K562 (cell line): ENCODE data around the gene NUP153. TPM values are rescaled to one million over a fixed set of nuclear protein-coding genes. Genes with fewer than 3 reads are reported as not detected.

Experiments
- ATAC-seq: fragments of 200-7000 bp; cut with Tn5 transposase; 3 replicates; pipeline ENCODE4 v1.9.1; 2020; ENCODE audit warnings: moderate library complexity
- BruUV-seq: library from RNA; stranded (reverse); fragments of 400-500 nt; replicated peaks from 2 replicates; lab custom pipeline; 2021; lab: Mats Ljungman, UMichigan
- CTCF ChIA-PET: fragments of 300-600 bp; formaldehyde crosslinking; extraction: SDS; loops from one replicate; lab custom pipeline; 2021; ENCODE audit warnings: low intra/inter-chr PET ratio; lab: Yijun Ruan, JAX
- POLR2A ChIA-PET: fragments of 300-600, 350-650 bp; sonication (Branson Sonifier 250); formaldehyde crosslinking; extraction: SDS; loops from one replicate; lab custom pipeline; 2021; ENCODE audit warnings: antibody characterized with exemption, inconsistent platforms; lab: Yijun Ruan, JAX
- DNase-seq, 4 experiments: peaks; one replicate each; pipeline versions ENCODE4 v3.0.0 to v3.0.0-alpha.2; 2011 to 2018; ENCODE audit warnings: low spot score in 3 of 4, mixed read lengths in 3 of 4; ENCODE audit errors: extremely low read depth in 1 of 4
- FAIRE-seq: peaks from 2 replicates; lab custom pipeline; 2011; peaks lifted over from hg19 to GRCh38; lab: Jason Lieb, UNC
- H2AFZ ChIP-seq: 2 replicates; pipeline ENCODE4 v1.6.0; 2011; ENCODE audit warnings: low read depth, low read length, control low read depth, inconsistent platforms
- H3K27ac ChIP-seq: fragments of 200-600 bp; 3 replicates; pipeline ENCODE4 v1.8.0; 2011; ENCODE audit warnings: low read depth, mild to moderate bottlenecking, control low read depth, inconsistent platforms, low read length, moderate library complexity, mixed read lengths; ENCODE audit errors: extremely low read depth
- H3K27me3 ChIP-seq, 2 experiments: fragments of 300-600 bp in 1 of 2; 2 replicates in 1 of 2; 3 replicates in 1 of 2; pipeline versions ENCODE4 v1.6.0 to v1.8.0; 2011; ENCODE audit warnings: inconsistent platforms in 2 of 2, low read length in 2 of 2, mild to moderate bottlenecking in 1 of 2, mixed read lengths in 1 of 2, moderate library complexity in 1 of 2; ENCODE audit not compliant: control insufficient read depth in 2 of 2, insufficient read depth in 2 of 2
- H3K36me3 ChIP-seq: fragments of 300-600 bp; 3 replicates; pipeline ENCODE4 v1.8.0; 2011; ENCODE audit warnings: mild to moderate bottlenecking, low read length, inconsistent platforms; ENCODE audit not compliant: control insufficient read depth, insufficient read depth
- H3K4me1 ChIP-seq, 2 experiments: fragments of 200-600 bp in 1 of 2; replicated peaks in 1 of 2; 2 replicates in 1 of 2; 3 replicates in 1 of 2; pipeline versions ENCODE4 v1.5.1 to v1.8.0; 2011; ENCODE audit warnings: inconsistent platforms in 2 of 2, low read length in 2 of 2, mild to moderate bottlenecking in 1 of 2, mixed read lengths in 1 of 2, moderate library complexity in 1 of 2; ENCODE audit not compliant: control insufficient read depth in 2 of 2, insufficient read depth in 2 of 2
- H3K4me2 ChIP-seq: 2 replicates; pipeline ENCODE4 v1.6.1; 2011; ENCODE audit warnings: low read length, control low read depth, inconsistent platforms, mixed read lengths; ENCODE audit not compliant: insufficient read depth
- H3K4me3 ChIP-seq: fragments of 200-600 bp; sonication (generic), shearing (Covaris generic); 2 replicates; pipeline ENCODE4 v1.5.1; 2016; ENCODE audit warnings: control low read depth, inconsistent platforms
- H3K79me2 ChIP-seq: fragments of 200-600 bp; 3 replicates; pipeline ENCODE4 v1.8.0; 2011; ENCODE audit warnings: low read length, inconsistent platforms; ENCODE audit not compliant: control insufficient read depth, insufficient read depth
- H3K9ac ChIP-seq, 2 experiments: 2 replicates each; pipeline versions ENCODE4 v1.6.0 to v1.6.1; 2011; ENCODE audit warnings: low read depth in 2 of 2, low read length in 2 of 2, control low read depth in 1 of 2, inconsistent platforms in 1 of 2, mild to moderate bottlenecking in 1 of 2, mixed read lengths in 1 of 2; ENCODE audit not compliant: insufficient read depth in 1 of 2
- H3K9me1 ChIP-seq: one replicate; pipeline ENCODE4 v1.6.0; 2011; ENCODE audit warnings: inconsistent platforms, mild to moderate bottlenecking, low read length, moderate library complexity; ENCODE audit not compliant: control insufficient read depth, insufficient read depth
- H3K9me3 ChIP-seq: replicated peaks from 2 replicates; pipeline ENCODE4 v1.5.1; 2011; ENCODE audit warnings: low read depth, low read length, inconsistent platforms; ENCODE audit not compliant: control insufficient read depth, insufficient read depth
- H4K20me1 ChIP-seq: replicated peaks from 2 replicates; pipeline ENCODE4 v1.6.1; 2011; ENCODE audit warnings: low read length, inconsistent platforms, mixed read lengths; ENCODE audit not compliant: control insufficient read depth, insufficient read depth
- FIP1L1 ChIP-seq: fragments of 200-400 bp; formaldehyde crosslinking; IDR thresholded peaks from 2 replicates; pipeline ENCODE4 v1.6.1; 2018; ENCODE audit warnings: mild to moderate bottlenecking, low read depth, low read length; ENCODE audit not compliant: poor library complexity, severe bottlenecking
- FOXA3 ChIP-seq, 2 experiments: fragments of 450-650 bp in 1 of 2; sonication (generic) in 1 of 2; formaldehyde crosslinking; IDR thresholded peaks in 1 of 2; conservative IDR thresholded peaks in 1 of 2; 2 replicates each; pipeline versions ENCODE4 v1.4.0 to v1.8.0; 2020 to 2022; ENCODE audit warnings: mild to moderate bottlenecking in 2 of 2, missing genetic modification reagents in 1 of 2
- HNRNPLL ChIP-seq: fragments of 200-400 bp; formaldehyde crosslinking; IDR thresholded peaks from 2 replicates; pipeline ENCODE4 v1.6.1; 2017; ENCODE audit warnings: low read length, low read depth, mild to moderate bottlenecking; ENCODE audit not compliant: poor library complexity, severe bottlenecking
- POLR2B ChIP-seq: fragments of 450-650 bp; IDR thresholded peaks from 2 replicates; pipeline ENCODE4 v1.6.1; 2018; ENCODE audit warnings: low read depth; ENCODE audit not compliant: partially characterized antibody
- POLR3A ChIP-seq: IDR thresholded peaks from 2 replicates; pipeline ENCODE4 v1.6.1; 2011; ENCODE audit warnings: borderline replicate concordance, mild to moderate bottlenecking, moderate library complexity; ENCODE audit not compliant: insufficient read length, insufficient read depth; ENCODE audit errors: extremely low read depth
- ZBTB1 ChIP-seq: sonication (generic); formaldehyde crosslinking; IDR thresholded peaks from 2 replicates; pipeline ENCODE4 v1.8.1; 2023; ENCODE audit warnings: missing genetic modification reagents, low read depth, mild to moderate bottlenecking, borderline replicate concordance
- ZNF143 ChIP-seq: sonication (generic); formaldehyde crosslinking; IDR thresholded peaks from 2 replicates; pipeline ENCODE4 v1.9.0; 2022; ENCODE audit warnings: mild to moderate bottlenecking, missing genetic modification reagents
- WGBS: fragments of 100-300 bp; shearing (Covaris generic); methylation state at CpG from one replicate; pipeline ENCODE4 v1.1.6; 2016; ENCODE audit warnings: low coverage, mixed read lengths; ENCODE audit not compliant: insufficient coverage; ENCODE audit errors: missing lambda C conversion rate; 5-methylcytosine and 5-hydroxymethylcytosine counted together
- in situ Hi-C: fragments of 300-500 bp; cut with MboI; formaldehyde crosslinking; loops from 4 replicates; pipeline ENCODE4 v1.15.0; 2018; ENCODE audit warnings: inconsistent platforms, mixed read lengths
- intact Hi-C: fragments of 100-400 bp; cut with micrococcal nuclease; formaldehyde crosslinking; loops from 2 replicates; pipeline ENCODE4 v1.14.2; 2022
- polyA plus RNA-seq, 8 experiments: library from polyadenylated mRNA; depleted of rRNA in 4 of 8; stranded (reverse) in 5 of 8; unstranded in 3 of 8; fragments of >200 nt; fragmentation: Nextera tagmentation in 2 of 8; fragmentation: Illumina TruSeq in 1 of 8; extraction: Ambion mirVana in 2 of 8; extraction: Trizol in 1 of 8; gene quantifications; 2 replicates each; pipeline versions ENCODE4 v1.2.1 to v1.2.3, GENCODE V29; 2011 to 2014; ENCODE audit warnings: inconsistent platforms in 1 of 8, missing spikeins in 1 of 8
- total RNA-seq, 7 experiments: library from RNA; depleted of rRNA in 6 of 7; stranded (reverse); fragments of >200 nt in 6 of 7; fragmentation: Illumina TruSeq in 2 of 7; extraction: Trizol in 2 of 7; gene quantifications; 2 replicates each; pipeline versions ENCODE4 v1.2.1 to v1.2.3, GENCODE V29; 2011 to 2021; ENCODE audit warnings: low replicate concordance in 1 of 7
- TF ChIP-seq, protein P1 (sequence below): sonication (generic); IDR thresholded peaks from 2 replicates; pipeline ENCODE4 v1.6.1; 2016

NUP153 gene
- total and polyA plus RNA-seq, 9 of the 15 experiments (the other 6 are each of a cell fraction or from before 2014, with no cell fraction given), result 21.9 to 110 (median 84.8) TPM

DNA sequence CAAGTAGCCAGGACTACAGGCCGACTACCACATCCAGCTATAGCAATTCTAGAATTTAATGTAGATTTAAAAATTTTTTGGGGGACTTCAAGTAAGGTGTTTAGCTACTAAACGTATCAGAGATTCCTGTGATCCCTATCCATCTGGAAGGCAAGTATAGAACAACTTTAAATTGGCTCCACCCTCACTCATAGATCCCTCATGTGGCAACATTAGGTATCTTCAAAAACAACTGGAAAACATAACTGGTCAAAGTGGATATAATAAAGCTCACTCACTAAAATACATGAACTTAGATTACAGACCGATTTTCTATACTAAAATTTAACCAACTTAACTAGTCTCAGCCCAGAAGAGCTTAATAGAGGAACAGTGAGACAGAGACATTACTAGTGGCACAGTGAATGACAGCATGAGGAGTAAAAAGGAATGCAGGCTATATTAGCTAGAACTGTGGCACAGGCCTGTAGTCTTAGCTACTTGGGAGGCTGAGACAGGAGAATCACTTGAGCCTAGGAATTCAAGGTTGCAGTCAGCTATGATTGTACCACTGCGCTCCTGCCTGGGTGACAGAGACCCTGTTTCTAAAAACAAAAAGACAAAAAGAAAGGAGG is 14.7 kb downstream of the NUP153 start:
- Histone ChIP-seq H3K4me1 (peaks cover 3% of the 10 kb centered on the region in 2 experiments; a peak in 3 of 5 replicates), H3K9ac (no peak overlapping the region), H3K79me2 (peaks cover 99% of the 10 kb centered on the region), H3K9me3 (no peaks in the 10 kb centered on the region), H3K4me2 (no peak overlapping the region), H2AFZ (no peak overlapping the region), H3K27me3 (no peaks in the 10 kb centered on the region), H3K4me3 (no peak overlapping the region), H3K27ac (peak overlapping the region; percentile 20; the same call in 1 of the 3 replicates), H3K9me1 (no peaks in the 10 kb centered on the region), H4K20me1 (peaks cover 16% of the 10 kb centered on the region), H3K36me3 (peaks cover 70% of the 10 kb centered on the region)
- ChIA-PET POLR2A (interaction anchor here (0.8 to 12.2 kb wide), 12 partner anchors 9 to 279 kb away, joined by 3 to 164 read pairs (median 4); partner anchors contain the start of gene NUP153), CTCF (no interaction called here)
- peak; percentile 63 for ATAC-seq
- no peak for TF ChIP-seq POLR2B
- no peak for TF ChIP-seq HNRNPLL
- TF ChIP-seq, protein P1, sequence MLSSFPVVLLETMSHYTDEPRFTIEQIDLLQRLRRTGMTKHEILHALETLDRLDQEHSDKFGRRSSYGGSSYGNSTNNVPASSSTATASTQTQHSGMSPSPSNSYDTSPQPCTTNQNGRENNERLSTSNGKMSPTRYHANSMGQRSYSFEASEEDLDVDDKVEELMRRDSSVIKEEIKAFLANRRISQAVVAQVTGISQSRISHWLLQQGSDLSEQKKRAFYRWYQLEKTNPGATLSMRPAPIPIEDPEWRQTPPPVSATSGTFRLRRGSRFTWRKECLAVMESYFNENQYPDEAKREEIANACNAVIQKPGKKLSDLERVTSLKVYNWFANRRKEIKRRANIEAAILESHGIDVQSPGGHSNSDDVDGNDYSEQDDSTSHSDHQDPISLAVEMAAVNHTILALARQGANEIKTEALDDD, result peak; percentile 79; the same call in 1 of the 2 replicates
- TF ChIP-seq FIP1L1, result no peak
- TF ChIP-seq FOXA3 (CRISPR knock-in tag; conservative IDR thresholded peaks at IDR 0.05 in 1 of 2, IDR thresholded peaks at IDR 0.05 in 1 of 2), result no peak
- TF ChIP-seq ZNF143 (CRISPR knock-in tag), result no peak
- no peak for TF ChIP-seq ZBTB1 (CRISPR knock-in tag)
- TF ChIP-seq POLR3A, result no peak
- no peak for FAIRE-seq
- intact Hi-C loops (no loop called here), in situ Hi-C loops (no loop called here)
- WGBS, result 71% methylated on average over 4 of the region's 4 CpGs
- no peak for DNase-seq
- BruUV-seq, result no TSS peak
